Posterior cingulate gyrus (tissue), 11 donors: Measurements from ENCODE around the gene SGPL1.
A peak's percentile ranks its signal among the peaks of the same experiment; 100 is the strongest.

Source experiments
- DNase-seq, 10 donors: peaks; one replicate each; pipeline versions ENCODE4 v3.0.0 to v3.0.0-alpha.2; 2020 to 2021; ENCODE audit warnings: mixed read lengths in 3 of 10
- intact Hi-C: fragments of 100-400 bp; cut with DNase I; formaldehyde crosslinking; loops from one replicate; pipeline ENCODE4 v1.15.1; 2023

Gene SGPL1

GRCh38 chr10:70779511-70780369 is 36.0 kb upstream of the SGPL1 start:
- intact Hi-C loops = no loop called here
- no peak for DNase-seq

DNA sequence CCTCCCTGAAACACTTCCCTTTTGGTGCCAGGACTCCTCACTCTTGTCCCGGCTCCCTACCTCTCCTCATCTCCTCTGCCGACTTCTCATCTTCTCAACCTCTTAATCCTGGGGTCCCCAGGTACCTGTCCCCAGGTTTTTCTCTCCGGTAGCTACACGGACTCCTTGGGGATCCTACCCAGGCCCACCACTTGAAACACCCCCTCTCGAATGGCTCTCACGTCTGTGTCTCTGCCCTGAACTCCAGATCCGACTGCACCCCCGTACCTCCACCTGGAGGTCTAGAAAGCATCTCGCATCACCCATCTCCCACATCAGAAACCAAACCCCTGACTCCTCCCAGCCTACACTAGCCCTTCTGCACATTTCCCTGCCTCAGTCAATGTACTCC is 35.4 kb upstream of the SGPL1 start:
- DNase-seq = no peak
- intact Hi-C loops = no loop called here

DNA sequence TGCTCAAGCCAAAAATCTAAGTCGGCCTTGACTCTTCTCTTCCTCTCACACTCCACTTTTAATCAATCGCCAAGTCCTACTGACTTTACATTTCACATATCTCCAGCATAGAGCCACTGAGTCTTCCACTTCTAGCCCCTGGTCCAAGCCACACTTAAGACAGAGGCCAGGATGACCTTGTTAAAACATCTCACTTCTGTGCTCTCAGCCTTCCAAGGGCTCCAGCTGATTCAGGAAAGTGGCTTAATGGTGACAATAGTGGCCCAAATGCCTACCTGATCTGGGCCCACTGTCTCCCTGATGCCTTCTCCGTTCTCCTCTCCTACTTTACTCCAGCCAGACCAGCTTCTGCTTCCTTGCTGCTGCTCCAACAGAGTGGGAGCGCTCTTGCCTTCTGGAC is 35.0 kb upstream of the SGPL1 start:
- DNase-seq = no peak
- intact Hi-C loops = no loop called here

DNA sequence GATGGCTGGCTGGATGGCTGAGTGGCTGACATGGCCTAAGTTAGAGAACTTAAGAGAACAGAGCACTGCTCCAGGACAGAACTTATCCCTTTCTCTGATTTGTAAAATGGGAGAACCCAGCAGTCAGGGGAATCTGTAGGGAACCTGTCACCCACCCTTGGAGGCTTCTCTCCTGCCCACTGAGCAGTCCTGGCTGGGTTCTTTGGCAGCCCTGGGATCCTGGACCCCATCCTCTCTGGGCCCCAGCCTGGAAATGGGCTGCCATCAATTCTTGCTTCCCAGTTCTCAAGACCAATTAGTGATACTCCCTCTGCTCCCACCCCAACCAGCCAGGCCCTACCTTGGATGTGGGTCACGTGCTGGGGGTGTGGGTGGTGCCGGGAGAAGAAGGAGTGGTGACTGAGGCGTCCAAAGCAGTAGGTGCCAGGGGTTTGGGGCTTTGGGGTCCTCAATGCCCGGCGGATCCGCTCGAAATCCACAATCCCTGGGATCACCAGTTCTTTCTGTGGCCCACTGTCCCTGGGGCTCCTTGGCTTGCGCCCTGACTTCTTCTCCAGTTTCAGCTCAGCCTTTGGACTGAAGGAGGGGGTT is 34.2 kb upstream of the SGPL1 start:
- peak in 1 of 10 donors; percentile 55 for DNase-seq
- intact Hi-C loops = no loop called here

DNA sequence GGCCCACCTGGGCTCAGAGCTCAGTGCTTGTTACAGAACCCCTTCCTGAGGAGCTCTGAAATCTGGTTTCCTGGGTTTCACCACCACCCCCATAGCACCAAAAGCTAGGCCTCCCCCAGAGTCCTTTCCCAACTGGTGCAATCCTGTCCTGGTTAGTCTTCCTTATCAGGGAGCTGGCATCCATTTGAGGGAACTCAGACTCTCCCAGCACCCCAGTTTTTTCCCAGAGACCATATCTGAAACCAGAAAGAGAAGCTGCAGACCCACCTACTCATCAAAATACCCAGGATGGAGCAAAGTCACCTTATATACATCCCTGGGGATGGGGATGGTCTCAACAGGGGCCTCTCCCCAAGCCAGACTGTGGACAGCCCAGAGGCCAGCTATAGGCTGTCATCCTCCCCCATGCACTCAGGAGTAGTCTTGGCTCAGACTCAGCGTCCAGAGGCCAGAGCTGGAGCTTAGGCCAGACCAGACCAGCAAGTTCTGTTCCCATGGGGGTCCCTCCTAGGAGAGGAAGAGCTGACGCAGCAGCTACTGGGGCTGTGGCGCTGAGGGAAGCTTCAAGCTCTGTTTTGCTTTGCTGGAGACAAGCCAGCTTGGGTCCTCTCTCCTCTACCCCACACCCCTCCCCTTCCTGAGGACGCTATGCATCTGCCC is 33.5 kb upstream of the SGPL1 start:
- DNase-seq = peak in 1 of 10 donors; percentile 35
- intact Hi-C loops = no loop called here

GRCh38 chr10:70782746-70783680 is 32.7 kb upstream of the SGPL1 start:
- peak in 1 of 10 donors; percentile 30 for DNase-seq
- intact Hi-C loops = no loop called here

DNA sequence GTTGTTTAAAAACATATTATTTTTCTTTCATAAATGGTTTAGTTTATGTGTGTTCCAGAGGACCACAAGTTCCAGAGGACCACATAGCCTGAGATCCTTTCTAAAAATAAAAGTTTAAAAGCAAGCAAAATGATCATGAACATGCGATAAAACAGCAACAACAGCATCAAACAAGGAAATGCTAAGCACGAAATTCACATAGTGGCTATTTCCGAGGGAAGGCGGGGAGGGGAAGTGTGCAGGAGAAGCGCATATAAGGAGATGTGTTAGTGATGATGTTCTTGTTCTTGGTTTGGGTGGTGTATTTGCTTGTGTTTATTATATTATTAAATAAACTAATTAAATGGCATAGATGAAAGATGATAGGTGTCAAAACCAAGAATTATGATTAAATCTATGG is 31.7 kb upstream of the SGPL1 start:
- intact Hi-C loops = no loop called here
- no peak for DNase-seq

GRCh38 chr10:70784471-70784870 is 31.3 kb upstream of the SGPL1 start:
- DNase-seq = no peak
- intact Hi-C loops = no loop called here

- DNase-seq = peak in 1 of 10 donors; percentile 50
- intact Hi-C loops = no loop called here
Observed at GRCh38 chr10:70785190-70785589, 30.6 kb upstream of the SGPL1 start, which contains the start of gene TBATA. Gene TBATA, minus strand, starts transcription at chr10:70785377. Its CDS starts 1,998 bp downstream, at chr10:70783379.

GRCh38 chr10:70786799-70787415 is 28.8 kb upstream of the SGPL1 start:
- DNase-seq = no peak
- intact Hi-C loops = no loop called here

GRCh38 chr10:70791386-70792039 is 24.2 kb upstream of the SGPL1 start:
- intact Hi-C loops = no loop called here
- no peak for DNase-seq

DNA sequence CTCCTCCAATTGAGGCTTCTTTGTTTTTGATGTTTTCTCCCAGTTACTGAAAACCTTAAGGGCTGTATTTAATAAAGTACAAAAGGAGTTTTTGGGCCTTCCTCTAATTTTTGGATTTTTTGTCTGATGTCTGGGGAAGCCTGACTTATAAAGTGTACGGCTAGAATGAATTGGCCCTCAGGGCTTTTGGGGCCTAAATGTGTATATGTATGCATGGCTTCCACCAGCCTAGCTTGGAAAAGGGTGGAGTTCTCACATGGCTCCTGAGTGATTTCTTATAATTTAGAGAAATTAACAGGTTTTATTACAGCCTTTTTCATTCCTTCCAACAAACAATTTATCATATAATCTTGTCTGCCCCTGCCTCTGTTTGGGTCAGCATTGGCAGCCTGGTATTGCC is 20.1 kb upstream of the SGPL1 start:
- intact Hi-C loops = no loop called here
- DNase-seq = no peak

DNA sequence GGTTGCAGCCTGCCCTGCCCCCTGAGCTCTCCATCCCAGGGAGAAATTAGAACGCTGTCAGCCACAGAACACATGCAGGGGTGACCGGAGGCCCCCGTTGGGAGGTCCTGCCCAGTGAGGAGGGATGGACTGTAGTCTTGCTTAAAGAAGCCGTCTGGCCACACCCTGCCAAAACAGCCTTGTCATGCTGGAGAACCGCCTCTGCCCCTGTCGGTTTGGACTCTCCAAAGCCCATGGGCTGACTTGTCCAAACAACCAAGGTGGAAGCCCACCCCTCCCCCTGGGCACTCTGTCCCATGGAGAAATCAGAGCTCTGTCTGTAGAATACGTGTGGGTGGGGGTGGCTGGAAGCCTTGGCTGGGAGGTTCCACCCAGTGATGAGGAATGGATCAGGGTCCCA is 17.9 kb upstream of the SGPL1 start:
- intact Hi-C loops = no loop called here
- DNase-seq = no peak

DNA sequence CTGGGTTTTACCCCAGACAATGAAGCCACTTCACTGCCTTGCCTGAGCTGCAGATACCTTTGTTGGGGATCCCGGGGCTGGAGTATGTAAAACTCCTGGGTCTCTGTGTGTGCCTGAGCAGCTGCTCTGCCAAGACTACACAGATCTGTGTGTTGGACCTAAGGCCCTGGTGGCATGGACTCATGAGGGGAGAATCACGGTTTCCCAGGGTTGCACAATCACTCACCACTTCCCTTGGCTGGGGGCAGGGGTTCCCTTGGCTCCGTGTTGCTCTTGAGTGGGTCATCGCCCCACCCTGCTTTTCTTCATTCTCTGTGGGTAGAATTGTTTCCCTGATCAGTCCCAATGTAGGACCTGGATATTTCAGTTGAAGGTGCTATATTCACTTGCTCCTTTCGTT is 16.6 kb upstream of the SGPL1 start:
- intact Hi-C loops = no loop called here
- no peak for DNase-seq

GRCh38 chr10:70801854-70802253 is 13.9 kb upstream of the SGPL1 start:
- intact Hi-C loops = no loop called here

GRCh38 chr10:70803775-70804420 is 11.8 kb upstream of the SGPL1 start:
- DNase-seq = no peak
- intact Hi-C loops = no loop called here

More at GRCh38 chr10:70801854-70802253, 13.9 kb upstream of the SGPL1 start:
- DNase-seq = no peak

DNA sequence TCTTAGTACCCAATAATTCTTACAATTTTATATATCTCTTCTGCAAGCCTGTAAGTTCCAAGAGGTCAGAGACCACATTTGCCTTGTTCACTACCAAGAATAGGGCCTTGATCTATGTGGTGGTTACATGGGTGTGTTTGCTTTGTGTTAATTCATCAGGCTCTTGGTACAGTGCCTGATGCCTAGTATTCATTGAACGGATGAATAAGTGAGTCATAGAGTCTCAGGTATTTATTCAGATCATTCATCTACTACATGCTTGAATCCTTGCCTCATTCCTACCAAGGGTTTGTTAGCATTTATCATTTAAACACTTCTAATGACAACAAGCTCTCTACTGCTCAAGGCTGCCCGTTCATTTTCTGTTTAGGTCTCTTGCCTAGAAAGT is 11.3 kb upstream of the SGPL1 start:
- DNase-seq = no peak
- intact Hi-C loops = no loop called here

- intact Hi-C loops = no loop called here
- DNase-seq = no peak
Observed at GRCh38 chr10:70805619-70806215, 10.0 kb upstream of the SGPL1 start.

DNA sequence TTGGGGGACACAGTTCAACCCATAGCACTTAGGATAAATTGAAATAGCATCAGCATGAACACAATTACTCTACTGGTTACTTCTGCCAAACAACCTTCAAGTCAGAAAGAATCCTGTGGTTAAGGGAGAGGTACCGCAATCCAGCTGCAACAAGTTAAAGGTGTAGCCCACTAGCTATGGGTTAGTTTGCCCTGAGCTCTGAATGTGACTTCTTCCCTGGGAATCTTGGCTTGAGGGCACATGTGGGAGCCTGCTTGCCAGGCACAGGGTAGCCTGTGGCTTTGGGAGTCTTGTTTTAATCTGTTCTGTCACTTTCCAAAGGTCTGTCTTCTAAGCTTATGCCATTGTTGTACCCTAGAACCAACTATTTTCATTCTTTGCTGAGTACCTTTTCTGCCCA is 8.9 kb upstream of the SGPL1 start:
- intact Hi-C loops = no loop called here
- no peak for DNase-seq
